Fibroblast of skin of left quadriceps (primary cell): ENCODE measurements around the gene RAB31.
"Not testable (repeated sequence)": the region's sequence is repeated elsewhere in the genome, so short reads cannot be mapped to it uniquely, and the experiment has no call there.

Experiments
- DNase-seq, 2 experiments: peaks; one replicate each; pipeline ENCODE4 v3.0.0-alpha.2; 2013; ENCODE audit warnings: low read depth in 2 of 2

RAB31 gene

GRCh38 chr18:9760641-9761040 lies 52.5 kb downstream of the RAB31 start:
- no peak for DNase-seq

GRCh38 chr18:9762526-9762925 lies 54.4 kb downstream of the RAB31 start:
- no peak for DNase-seq

DNA sequence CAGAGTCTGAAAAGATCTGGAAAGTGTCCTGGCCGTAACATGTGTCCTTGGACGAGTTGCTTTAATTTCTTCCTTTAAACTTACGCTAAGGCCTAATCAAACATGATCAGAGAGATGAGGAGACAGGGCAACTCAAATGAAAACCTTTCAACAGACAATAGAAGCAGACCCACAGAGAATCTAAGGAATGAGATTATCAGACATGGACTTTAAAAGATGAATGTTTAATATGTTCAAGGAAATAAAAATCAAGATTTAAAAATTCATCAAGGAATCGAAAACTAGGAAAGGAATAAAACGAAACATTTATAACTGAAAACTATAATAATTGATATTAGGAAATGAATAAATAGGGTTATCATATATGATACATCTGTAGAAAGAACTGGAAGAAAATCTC lies 55.1 kb downstream of the RAB31 start:
- DNase-seq, result no peak

DNA sequence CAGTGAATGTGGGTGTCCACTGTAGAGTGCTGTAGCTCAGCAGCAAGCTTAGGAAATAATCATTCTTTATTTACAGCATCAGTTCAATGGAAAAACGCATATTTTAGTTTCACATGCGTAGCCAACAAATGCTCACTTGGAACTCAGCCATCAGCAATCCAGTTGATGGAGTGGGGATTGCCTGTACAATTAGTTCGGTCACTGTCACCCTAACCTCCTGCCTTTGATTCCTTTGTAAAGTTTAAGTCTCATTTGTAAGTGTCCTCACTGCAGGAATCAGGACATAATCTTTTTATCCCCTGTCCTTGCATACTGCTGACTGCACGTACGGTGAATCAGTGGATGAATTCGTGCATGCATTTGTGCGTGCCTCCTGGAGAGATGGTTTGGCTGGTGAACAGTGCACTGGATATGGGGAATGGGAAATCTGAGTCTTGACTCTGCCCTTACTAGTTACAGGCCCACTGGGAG lies 55.9 kb downstream of the RAB31 start:
- DNase-seq, result no peak

DNA sequence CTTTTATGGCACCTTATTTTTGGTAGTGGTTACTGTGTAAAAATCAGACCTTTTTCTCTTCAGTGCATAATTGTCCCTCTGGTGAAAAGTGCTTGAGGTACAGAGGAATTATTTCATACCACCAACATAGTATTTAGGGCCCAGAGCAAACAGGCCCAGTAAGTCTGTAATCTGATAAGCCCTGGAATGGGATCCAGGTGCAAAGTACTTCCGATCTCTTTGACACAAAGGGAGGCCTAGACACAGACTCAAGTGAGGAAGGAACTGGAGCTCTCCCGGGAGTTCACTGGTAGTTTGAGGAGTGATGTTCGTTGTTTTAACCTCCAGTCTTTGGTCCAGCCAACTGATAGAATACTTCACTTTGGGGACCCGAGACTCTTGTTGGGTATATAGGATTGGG lies 57.4 kb downstream of the RAB31 start:
- no peak for DNase-seq

GRCh38 chr18:9766076-9766481 lies 58.0 kb downstream of the RAB31 start:
- no peak for DNase-seq

- no peak for DNase-seq
Observed at GRCh38 chr18:9766740-9767139, 58.6 kb downstream of the RAB31 start.

DNA sequence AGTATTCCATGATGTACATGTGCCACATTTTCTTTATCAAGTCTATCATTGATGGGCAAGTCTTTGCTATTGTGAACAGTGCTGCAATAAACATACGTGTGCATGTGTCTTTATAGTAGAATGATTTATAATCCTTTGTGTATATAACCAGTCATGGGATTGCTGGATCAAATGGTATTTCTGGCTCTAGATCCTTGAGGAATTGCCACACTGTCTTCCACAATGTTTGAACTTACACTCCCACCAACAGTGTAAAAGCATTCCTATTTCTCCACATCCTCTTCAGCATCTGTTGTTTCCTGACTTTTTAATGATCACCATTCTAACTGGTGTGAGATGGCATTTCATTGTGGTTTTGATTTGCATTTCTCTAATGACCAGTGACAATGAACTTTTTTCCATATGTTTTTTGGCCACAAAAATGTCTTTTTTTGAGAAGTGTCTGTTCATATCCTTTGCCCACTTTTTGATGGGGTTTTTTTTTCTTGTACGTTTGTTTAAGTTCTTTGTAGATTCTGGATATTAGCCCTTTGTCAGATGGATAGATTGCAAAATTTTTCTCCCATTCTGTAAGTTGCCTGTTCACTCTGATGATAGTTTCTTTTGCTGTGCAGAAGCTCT lies 60.1 kb downstream of the RAB31 start:
- peak; percentile 31 to 38 for DNase-seq

GRCh38 chr18:9770111-9770510 lies 62.0 kb downstream of the RAB31 start:
- not testable (repeated sequence) for DNase-seq

GRCh38 chr18:9771261-9771976 lies 63.3 kb downstream of the RAB31 start:
- DNase-seq, result no peak

DNA sequence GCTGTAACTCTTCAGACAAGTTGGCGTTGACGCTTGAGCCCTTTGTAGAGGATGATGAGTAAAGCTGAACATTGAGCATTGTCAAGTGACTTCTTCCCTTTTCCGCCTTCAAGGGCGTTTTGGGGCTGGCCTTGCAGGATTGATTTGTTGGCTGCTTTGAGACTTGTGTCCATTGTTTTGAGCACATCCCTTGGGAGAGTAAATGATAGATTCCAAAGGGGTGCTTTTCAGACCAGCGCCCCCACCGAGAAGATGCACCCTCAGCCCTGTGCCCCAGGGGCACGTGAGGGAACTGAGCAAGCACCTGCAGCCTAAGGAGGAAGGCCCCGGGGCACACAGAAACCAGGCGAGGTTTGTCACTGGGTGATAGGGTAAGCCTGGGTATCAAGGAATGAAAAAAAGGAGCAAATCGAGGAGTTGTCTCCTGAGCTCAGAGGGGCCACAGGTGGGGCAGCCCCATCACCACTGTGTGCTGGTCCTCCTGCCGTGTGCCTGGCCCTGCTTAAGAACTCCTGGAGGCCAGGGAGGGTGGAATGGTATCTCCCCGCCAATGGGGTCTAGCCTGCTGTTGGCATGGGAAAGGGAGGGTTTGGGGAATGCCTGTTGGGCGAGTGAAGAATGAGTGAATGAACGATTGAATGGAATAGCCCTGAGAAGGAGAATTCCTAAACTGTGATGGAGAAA lies 64.0 kb downstream of the RAB31 start:
- DNase-seq, result no peak

- no peak for DNase-seq
Observed at GRCh38 chr18:9772847-9773677, 65.0 kb downstream of the RAB31 start.

- DNase-seq, result no peak
Observed at GRCh38 chr18:9774150-9774549, 66.0 kb downstream of the RAB31 start.

GRCh38 chr18:9775178-9775577 lies 67.1 kb downstream of the RAB31 start:
- DNase-seq, result no peak

GRCh38 chr18:9779630-9780029 lies 71.5 kb downstream of the RAB31 start:
- DNase-seq, result no peak

DNA sequence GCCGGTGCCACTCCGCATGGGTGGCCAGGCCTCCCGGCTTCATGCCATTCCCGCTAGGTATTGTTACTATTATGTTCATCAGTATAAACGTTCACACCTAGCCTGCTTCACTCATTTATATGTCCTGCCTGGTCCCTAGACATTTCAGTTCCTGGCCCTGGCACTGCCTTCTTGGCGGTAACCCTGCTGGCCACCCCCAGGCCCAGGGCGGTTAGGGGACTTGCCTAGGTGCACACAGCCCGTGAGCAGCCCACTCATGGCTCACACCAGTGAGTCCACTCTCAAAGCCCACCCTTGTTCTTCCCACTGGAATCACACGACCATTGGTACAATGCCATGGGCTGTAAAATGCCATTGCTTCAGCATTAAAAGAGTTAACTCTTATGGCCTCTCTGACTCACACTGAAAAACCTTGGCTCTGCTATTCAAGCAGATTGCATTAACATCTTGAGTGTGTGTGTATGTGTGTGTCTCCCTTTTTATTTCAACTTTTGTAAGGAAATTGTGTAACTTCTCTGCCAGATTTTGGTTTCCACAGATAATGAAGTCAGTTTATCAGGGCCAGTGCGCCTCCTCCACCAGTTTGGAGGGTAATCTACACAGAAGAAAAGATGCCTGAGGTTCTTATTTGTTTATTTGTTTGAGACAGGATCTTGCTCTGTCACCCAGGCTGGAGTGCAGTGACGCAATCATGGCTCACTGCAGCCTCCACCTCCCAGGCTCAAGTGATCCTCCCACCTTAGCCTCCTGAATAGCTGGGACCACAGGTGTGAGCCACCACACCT lies 74.2 kb downstream of the RAB31 start:
- DNase-seq, result peak; percentile 86 to 92

- DNase-seq, result no peak
Observed at GRCh38 chr18:9786631-9787030, 78.5 kb downstream of the RAB31 start.

GRCh38 chr18:9787036-9787435 lies 78.9 kb downstream of the RAB31 start:
- peak; percentile 57 to 58 for DNase-seq

DNA sequence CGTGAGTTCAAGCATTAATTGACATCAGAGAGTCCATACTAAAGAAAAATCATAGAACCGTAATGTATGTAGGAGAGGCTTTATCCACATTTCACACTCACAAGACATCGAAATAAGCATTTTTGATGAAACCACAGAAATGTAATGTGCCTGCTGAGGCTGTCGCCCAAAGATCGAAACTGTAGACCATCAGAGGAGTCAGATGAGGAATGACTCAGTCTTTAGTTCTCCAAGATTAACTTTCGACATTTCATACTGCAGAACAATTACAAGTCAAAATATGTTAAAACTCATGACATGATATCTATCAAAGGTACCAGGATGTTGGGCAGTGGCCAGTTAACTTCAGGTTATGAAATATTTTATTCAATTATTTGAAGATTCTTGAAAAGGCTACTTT lies 79.6 kb downstream of the RAB31 start:
- DNase-seq, result peak; percentile 75 to 78

GRCh38 chr18:9788140-9788539 lies 80.0 kb downstream of the RAB31 start:
- DNase-seq, result no peak

GRCh38 chr18:9788860-9789259 lies 80.8 kb downstream of the RAB31 start:
- no peak for DNase-seq
